NCI-H524 treated with DMSO at 0.1 percent for 48 hours (cell line): ENCODE data around the gene ENO3.

Experiments used
- DNase-seq: peaks from one replicate; lab custom pipeline; 2025; lab: John Stamatoyannopoulos, UW

Gene ENO3

DNA sequence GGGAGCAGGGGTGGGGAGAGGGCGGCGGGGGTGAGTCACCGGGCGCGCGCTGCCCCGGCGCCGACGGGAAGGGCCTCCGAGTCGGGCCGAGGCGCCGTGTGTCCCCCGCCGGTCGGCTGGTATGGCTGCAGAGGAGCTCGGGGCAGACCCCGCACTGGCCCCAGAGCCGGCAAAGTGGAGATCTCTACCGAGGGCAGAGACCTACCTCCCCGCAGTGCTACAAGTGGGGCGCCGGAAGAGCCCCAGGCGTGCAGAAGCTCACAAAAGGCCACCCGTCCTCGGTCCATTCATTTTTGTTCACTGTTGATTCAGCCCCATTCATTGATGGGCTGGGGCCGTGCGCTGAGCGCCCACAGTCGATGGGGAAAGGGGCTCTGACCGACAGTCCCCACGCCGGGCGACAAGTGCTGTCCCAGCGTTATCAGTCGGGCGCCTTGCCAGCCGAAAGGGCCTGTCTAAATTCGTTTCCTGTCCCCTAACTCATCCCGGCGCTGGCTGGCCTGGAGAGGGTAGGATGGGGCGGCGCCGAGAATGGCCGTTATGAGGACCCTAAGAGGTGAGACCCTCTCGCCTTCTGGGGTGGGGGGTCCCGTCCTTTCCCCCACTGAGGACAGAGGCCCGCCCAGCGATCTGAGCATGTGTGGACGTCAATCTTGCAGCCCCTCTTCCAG, 709 bp upstream of the ENO3 start:
- no peak for DNase-seq

- DNase-seq: no peak
Measured at GRCh38 chr17:4951486-4951885, 567 bp downstream of the ENO3 start.

GRCh38 chr17:4953451-4953961, 2.6 kb downstream of the ENO3 start:
- DNase-seq: no peak

DNA sequence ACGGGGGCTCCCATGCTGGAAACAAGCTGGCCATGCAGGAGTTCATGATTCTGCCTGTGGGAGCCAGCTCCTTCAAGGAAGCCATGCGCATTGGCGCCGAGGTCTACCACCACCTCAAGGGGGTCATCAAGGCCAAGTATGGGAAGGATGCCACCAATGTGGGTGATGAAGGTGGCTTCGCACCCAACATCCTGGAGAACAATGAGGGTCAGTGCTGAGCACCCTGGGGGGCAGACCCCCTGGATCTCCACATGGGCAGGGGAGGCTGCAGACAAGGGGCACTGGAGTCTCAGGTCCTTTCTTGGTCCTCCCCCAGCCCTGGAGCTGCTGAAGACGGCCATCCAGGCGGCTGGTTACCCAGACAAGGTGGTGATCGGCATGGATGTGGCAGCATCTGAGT, 4.2 kb downstream of the ENO3 start:
- no peak for DNase-seq

GRCh38 chr17:4956493-4957061, 5.7 kb downstream of the ENO3 start:
- DNase-seq: no peak

DNA sequence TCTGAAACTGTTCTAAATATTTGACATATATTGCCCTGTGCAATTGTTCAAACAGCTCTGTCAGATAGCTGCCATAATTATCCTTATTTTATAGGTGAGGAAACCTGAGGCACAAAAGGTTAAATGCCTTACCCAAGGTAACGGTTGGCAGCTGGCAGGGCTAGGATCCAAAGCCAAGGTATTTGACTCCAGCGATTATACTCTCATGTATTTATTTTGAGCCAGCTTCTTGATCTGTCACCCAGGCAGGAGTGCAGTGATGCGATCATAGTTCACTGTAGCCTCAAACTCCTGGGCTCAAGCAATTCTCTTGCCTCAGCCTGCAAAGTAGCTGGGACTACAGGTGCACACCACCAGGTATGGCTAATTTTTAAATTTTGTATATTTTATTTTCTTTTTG, 7.2 kb downstream of the ENO3 start:
- DNase-seq: no peak

- DNase-seq: no peak
Measured at GRCh38 chr17:4959261-4959965, 8.5 kb downstream of the ENO3 start.

- DNase-seq: no peak
Measured at GRCh38 chr17:4960279-4960922, 9.5 kb downstream of the ENO3 start.

DNA sequence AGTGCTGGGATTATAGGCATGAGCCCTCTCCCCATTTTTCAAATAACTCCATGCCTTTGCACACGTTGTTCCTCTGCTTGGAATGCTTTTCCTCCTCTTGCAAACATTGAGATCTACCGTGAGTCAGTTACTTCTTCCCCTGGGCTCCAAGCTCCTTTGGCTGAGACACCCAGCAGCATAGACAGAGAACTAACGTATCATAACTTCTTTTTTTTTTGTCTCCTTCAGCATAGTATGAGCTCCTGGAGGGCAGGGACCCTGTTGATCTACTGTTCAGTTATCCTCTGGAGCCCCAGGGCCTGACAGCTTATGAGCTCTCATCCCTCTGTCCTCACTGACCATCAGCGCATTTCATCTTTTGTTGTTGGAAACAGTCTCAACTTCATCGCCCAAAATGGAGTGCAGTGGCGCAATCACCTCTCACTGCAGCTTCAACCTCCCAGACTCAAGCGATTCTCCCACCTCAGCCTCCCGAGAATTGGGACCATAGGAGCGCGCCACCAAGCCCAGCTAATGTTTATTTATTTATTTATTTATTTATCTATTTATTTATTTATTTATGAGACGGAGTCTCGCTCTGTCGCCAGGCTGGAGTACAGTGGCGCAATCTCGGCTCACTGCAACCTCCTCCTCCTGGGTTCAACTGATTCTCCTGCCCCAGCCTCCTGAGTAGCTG, 14.5 kb downstream of the ENO3 start:
- no peak for DNase-seq

GRCh38 chr17:4966844-4967538, 16.1 kb downstream of the ENO3 start:
- peak; percentile 96 for DNase-seq

GRCh38 chr17:4967539-4968485, 16.9 kb downstream of the ENO3 start, which contains the start of gene SPAG7:
Gene SPAG7, minus strand, starts transcription at chr17:4967817. Its CDS starts 13 bp downstream, at chr17:4967804.
- DNase-seq: peak; percentile 67

DNA sequence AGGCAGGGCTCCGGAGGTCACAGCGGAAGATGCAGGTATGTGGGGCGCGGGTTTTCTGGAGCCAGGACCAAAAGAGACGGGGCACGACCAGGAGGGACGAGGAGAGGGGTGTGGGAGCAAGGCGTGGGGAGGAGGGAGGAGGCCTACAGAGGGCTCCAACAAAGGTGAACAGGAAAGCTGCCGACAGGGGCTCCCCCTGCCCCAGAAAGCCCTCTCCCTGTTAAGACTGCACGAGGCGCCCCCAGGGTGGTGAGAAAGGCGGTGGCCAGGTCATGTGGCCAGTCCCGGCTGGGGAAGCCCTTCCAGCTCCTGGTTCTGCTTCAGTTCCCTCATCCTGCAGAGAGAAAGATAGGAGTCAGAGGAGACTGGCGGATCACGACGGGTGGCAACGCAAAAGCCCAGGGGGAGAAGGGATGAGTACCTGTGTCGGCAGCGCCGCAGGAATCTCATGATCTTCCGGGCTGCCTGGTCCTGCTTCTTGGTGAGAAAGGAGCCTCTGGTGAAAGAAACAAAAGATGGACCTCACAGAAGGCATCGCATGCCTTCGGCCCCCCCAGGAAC, 17.6 kb downstream of the ENO3 start:
- no peak for DNase-seq

DNA sequence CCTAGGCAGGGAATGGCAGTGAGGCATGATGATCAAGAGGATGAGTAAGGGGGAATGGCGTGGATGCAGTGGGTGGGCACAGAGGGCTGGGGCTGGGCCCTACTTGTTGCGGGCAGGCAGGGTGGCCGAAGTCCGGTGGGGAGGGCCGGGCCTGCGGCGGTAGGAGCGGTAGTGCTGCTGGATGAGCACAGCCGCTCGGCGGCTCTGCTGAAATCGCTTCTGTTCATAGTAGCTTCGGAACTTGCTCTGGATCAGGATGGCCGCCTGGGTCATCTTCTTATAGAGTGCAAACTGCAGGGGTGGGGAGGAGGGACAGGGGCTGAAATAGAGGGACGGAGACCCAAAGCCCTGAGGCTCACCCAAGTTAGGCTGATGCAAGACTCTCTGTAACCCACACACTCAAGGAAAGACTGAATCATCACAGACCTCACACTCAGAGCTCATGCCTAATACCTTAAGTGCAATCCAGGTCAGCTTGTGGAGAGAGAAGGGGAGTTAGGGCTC, 18.2 kb downstream of the ENO3 start:
- DNase-seq: no peak

GRCh38 chr17:4969551-4970173, 18.7 kb downstream of the ENO3 start:
- DNase-seq: no peak

- no peak for DNase-seq
Measured at GRCh38 chr17:4970273-4970672, 19.4 kb downstream of the ENO3 start.

GRCh38 chr17:4971826-4972225, 20.9 kb downstream of the ENO3 start:
- no peak for DNase-seq

DNA sequence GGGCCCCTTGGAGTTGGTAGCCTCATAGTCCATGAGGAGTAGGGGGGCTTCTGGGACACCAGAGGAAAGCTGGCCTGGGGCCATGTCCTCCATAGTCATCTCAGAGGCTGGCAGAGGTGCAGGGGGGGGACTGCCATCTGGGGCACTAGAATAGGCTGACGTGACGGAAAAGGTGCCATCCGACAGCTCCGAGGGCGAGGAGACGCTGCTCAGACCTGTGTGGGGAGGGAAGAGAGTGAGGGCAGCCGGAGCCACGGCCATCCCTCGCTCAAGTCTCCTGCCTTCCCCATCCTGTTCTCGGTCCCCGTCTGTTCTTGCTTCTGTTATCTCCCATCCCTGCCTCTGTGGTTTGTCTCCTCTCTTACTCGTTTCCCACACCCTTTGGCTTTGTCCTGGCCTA, 21.4 kb downstream of the ENO3 start:
- no peak for DNase-seq

DNA sequence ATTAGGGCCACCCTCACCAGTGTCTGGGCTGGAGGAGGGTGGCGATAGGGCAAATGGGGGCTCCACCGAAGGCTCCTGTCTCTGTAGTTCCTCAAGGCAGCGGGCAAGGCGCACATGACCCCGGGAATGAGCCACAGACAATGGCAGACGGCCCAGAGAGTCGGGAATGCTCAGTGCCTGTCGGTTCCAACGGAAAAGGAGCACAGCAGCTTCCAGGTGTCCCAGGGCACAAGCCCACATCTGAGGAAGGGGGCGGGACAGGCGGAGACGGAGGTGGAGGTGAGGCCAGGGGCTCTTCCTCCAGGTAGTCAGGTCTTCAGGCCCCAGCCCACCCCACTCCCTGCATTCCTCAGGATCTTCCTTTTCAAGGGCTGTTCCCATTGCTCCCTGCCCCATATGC, 21.8 kb downstream of the ENO3 start:
- no peak for DNase-seq
